MV-4-11 (cell line): ENCODE results near the gene PPP1R27.

Source experiments
- DNase-seq: peaks from one replicate; lab custom pipeline; 2025; lab: John Stamatoyannopoulos, UW

PPP1R27 gene

DNA sequence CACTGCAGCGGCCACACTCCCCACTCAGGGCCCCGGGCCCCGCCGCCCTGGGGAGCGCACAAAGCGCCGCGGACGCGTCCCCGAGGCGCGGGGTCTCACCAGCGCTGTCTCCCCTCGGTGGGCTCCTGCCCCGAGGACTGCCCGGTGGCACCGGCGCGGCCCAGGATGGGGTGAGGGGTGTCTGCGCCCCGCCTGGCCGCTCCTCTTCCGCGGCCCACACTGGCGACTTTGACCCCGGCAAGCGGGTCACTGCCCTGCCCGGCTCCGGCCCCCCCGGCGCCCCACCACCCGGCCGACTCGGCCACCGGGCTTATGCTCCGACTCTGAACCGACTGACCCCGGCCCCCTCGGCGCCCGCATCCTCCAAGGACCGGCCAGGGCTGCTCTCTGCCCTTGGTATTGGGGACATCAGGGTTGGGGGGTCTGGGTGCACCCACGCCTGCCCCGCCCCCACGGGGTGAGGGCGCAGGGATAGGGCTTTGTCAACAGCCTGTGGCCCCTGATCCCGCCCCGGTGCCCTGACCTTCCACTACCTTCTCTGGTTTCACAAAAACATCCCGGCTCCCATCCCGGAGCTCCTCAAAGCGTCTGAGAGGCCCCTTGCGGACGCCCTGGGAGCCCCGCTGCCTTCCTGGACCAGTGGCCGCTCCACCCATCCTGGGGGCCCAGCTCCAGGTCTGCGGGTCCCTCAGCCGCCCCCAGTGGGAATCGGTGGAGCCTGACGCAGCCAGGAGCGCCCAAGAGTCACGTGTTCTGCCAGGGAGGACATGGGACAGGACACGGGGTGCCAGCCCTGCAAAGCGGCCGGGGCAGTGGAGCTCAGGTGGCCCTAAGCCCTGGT, 30.1 kb downstream of the PPP1R27 start:
- DNase-seq, result no peak

DNA sequence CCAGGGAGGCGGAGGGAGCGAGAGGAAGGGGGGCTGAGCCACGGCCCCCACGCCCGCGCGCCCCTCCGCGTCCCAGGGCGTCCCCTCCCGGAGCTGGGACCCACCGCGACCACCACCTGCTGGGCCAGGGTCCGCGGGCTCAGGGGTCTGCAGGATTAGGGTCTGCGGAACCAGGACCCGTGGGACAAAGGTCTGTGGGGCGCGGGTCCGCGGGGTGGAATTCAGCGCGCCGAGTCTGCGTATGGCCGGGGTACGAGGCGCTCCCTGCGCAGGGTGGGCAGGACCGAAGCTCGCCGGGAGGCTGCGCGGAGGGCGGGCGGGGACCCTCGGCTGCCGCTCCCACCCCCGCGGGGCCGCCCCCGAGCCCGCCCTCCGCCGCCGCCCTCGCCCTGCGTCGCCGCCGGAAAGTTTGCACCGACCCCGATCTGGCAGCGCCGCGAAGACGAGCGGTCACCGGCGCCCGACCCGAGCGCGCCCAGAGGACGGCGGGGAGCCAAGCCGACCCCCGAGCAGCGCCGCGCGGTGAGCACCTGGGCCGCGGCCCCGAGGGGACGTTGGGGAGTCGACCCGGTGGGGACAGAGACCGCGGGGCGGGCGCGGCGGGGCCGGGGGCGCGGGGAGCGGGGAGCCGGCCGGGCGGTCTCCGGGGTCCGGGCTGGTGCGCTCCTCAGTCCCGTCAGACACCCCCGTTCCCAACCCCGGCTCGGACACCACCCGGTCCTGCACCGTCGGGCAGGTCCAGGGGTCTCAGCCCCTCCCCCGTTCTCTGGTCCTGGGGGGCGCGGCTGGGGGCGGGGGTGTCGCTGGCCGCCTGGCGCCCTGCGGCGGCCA, 30.9 kb downstream of the PPP1R27 start, which contains the start of gene GCGR:
TSS of gene GCGR (plus strand) at position 423 of the 831 bp plus-strand sequence. CDS start 4,869 bp downstream, outside the sequence.
- no peak for DNase-seq

DNA sequence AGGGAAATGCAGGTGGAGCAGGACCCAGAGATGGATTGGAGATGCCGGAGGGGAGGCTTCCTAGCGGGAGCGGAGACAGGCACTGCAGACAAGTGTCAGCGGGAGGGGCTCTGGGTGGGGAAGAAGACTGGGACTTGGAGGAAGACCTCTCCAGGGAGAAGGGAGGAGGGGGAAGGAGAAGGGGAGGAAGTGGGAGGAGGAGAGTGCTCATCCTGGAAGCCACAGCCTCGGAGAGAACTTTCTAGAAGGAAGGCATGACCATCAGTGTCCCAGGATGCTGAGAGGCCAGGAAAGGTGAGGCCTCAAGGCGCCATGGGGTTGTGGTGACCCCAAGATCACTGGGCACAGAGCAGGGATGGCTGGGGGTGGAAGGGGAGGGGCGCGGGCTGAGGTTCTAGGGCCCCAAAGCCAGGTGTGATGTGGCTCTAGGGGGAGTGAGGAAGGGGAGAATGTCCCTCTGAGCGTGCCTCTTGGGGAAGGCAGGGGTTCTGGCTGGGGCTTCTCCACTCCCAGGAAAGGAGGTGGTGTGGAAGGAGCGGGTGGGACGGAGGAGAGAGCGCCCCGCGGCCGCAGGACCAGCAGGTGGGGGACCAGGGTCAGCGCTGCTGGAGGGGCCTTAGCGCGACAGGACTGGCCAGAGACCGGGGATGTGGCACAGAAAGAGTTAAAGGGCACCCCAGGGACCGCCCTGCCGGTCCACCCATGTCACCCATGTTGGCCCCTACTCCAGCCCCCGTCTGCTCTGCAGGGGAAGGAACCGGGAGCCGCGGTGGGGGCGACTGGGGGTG, 31.8 kb downstream of the PPP1R27 start:
- DNase-seq, result no peak

DNA sequence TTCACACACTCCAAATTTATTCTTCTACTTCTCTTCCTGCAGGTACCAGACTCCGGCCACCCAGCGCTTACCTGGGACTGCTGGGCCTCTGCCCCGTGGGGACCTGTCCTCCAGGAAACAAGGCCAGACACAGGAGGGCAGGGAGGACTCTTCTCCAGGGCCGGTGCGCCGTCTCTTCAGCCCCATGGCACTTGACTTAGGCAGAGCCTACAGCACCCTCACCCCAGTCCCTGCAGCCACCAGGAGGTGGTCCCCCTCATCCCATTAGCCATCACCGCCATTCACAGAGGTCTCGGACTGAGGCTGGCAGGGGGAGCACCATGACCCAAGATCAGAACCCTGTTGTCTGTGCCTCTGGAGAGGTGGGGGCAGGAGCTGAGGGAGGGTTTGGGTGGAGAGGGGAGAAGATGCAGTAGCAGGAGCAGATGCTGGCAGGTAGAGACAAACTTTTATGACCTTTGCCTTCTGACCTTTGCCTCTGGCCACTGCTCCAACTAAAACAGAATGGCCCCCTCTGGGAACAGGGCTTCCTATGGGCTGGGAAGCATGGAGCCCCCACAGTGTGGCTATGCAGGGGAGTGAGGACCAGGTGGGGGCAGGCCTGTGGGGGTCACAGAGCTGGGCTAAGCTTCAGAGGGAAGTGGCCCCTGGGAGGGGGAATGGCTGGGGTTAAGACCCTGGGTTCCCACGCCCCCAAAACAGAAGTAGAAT, 32.6 kb downstream of the PPP1R27 start:
- no peak for DNase-seq

DNA sequence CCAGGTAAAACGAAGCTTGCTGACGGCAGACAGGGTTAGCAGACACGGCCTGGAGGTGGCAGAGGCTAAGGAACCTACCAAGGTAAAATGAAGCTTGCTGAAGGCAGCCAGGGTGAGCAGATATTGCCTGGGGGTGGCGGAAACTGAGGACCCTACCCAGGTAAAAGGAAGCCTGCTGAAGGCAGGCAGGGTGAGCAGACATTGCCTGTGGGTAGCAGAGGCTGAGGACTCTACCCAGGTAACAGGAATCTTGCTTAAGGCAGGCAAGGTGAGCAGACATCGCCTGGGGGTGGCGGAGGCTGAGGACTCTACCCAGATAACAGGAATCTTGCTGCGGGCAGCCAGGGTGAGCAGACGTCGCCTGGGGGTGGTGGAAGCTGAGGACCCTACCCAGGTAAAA, 33.5 kb downstream of the PPP1R27 start:
- no peak for DNase-seq

DNA sequence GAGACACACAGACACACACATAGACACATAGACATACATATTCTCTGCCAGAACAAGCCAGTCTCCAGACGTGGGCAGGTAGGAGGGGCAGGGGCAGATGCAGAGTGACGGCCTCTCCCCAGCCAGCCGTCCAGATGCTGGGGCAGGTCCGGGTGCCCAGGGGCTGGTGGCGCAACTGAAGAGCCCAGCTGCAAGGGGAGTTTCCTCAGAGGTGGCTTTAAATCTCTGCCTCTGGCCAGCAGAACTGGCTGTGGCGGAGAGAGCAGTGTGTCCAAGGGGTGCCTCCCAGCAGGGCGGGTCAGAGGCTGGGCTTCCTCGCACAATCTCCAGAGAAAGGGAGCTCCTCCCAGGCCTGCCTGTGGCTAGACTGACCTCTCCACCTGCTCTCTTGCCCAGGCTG, 40.3 kb downstream of the PPP1R27 start:
- DNase-seq, result peak; percentile 64

DNA sequence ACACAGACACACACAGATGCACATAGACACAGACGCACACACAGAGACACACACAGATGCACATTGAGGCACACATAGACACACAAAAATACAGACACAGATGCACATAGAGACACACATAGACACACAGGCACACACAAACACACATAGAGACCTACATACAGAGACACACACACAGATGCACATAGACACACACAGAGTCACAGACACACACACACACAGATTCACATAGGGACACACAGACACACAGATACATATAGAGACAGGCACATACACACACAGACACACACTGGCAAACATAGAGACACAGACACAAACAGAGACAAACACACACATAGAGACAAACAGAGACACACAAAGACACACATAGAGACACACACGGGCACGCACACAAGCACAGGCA, 40.8 kb downstream of the PPP1R27 start:
- no peak for DNase-seq

DNA sequence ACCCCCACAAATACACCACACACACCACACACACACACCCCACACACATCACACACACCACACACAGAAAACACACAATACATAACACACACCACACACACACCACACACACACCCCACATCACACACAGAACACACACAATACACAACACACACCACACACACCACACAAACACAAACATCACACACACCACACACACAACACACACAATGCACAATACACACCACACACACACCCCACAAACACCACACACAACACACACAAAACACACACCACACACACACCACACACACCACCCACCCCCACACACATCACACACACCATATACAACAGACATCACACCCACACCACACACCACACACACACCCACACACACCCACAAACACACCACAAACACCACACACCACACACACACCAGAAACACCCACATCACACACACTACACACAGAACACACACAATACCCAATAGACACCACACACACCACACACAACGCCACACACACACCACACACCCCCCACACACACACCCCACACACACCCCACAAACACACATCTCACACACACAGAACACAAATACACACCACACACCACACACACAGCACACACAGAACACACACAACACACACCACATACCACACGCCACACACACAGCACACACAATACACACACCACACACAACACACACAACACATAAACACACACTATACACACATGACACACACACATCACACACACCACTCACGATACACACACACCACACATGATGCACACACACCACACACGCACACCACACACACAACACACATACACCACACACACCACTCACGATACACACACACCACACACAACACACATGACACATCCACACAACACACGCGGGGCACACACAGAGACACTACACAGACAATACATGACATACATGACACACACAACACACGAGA, 41.9 kb downstream of the PPP1R27 start:
- DNase-seq, result no peak
